Measurements from ENCODE around the gene ANO4.

DNA sequence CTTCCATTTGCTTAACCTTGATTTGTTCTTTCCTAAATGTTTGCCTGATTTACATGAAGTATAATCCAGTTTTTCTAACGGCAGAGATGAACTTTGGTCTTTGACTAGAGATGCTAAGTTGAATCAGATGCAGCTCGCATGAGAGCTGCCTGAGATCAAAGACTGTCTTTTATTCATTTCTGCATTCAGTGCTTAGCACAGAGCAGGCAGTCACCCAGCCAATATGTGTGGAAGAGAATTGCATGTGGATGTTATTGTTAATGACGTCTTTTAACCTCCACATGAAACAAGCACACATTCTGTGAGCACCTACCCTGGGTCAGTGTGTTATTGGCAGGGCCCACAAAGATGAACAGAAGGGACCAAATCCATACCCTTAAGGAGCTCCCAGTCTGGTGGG lies 316.3 kb downstream of the ANO4 start:
- TF ChIP-seq, protein P1, sequence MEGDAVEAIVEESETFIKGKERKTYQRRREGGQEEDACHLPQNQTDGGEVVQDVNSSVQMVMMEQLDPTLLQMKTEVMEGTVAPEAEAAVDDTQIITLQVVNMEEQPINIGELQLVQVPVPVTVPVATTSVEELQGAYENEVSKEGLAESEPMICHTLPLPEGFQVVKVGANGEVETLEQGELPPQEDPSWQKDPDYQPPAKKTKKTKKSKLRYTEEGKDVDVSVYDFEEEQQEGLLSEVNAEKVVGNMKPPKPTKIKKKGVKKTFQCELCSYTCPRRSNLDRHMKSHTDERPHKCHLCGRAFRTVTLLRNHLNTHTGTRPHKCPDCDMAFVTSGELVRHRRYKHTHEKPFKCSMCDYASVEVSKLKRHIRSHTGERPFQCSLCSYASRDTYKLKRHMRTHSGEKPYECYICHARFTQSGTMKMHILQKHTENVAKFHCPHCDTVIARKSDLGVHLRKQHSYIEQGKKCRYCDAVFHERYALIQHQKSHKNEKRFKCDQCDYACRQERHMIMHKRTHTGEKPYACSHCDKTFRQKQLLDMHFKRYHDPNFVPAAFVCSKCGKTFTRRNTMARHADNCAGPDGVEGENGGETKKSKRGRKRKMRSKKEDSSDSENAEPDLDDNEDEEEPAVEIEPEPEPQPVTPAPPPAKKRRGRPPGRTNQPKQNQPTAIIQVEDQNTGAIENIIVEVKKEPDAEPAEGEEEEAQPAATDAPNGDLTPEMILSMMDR (optimal IDR thresholded peaks at IDR 0.05 in 1 of 3, IDR thresholded peaks at IDR 0.05 in 1 of 3, conservative IDR thresholded peaks at IDR 0.05 in 1 of 3; ENCODE audit: extremely low read depth in 1 of 3, insufficient read depth in 2 of 3, low read length in 3 of 3): no peak
- no peak for TF ChIP-seq EZH2 (IDR thresholded peaks at IDR 0.05; ENCODE audit: low read length)

Measured in keratinocyte (primary cell).